A549 treated with AZD9567 at 1 μM for 4 hours (cell line): ENCODE data around the gene INSYN2A. TPM values are rescaled to one million over a fixed set of nuclear protein-coding genes. Genes with fewer than 3 reads are reported as not detected.

Experiments
- total RNA-seq: library from RNA; stranded (reverse); fragments of 200-300 nt; extraction: Qiagen RNA extraction; gene quantifications from 5 replicates; pipeline ENCODE4 v1.2.3, GENCODE V29; 2022; ENCODE audit not compliant: insufficient read depth

Gene INSYN2A
- 1.3 to 3.6 TPM (median 1.5 TPM) in 5 replicates for total RNA-seq

GRCh38 chr10:127196282-127197153, at the start of gene INSYN2A:
Gene INSYN2A (minus strand): TSS chr10:127196591. CDS start chr10:127176395, 20,196 bp downstream.

